Measurements from ENCODE around the gene EMC8. TPM values are rescaled to one million over a fixed set of nuclear protein-coding genes. Genes with fewer than 3 reads are reported as not detected.

Gene EMC8
- total RNA-seq, 4 donors from 2014 or later: 23.4 to 53.6 (median 41.7) TPM

GRCh38 chr16:85785927-85786326, 13.4 kb downstream of the EMC8 start:
- DNase-seq: no peak
- H3K9me3 ChIP-seq: no peaks in the 10 kb centered on the region
- no peak overlapping the region for H3K4me3 ChIP-seq (replicated peaks in 1 of 3)
- peaks cover 6 to 10% of the 10 kb centered on the region in 2 donors for H3K4me1 ChIP-seq
- intact Hi-C loops (cut with DNase I): no loop called here
- WGBS, 2 donors: 91 to 98% methylated on average over 2 of the region's 2 CpGs
- no peaks in the 10 kb centered on the region for H3K27me3 ChIP-seq
- TF ChIP-seq CTCF (IDR thresholded peaks at IDR 0.05) (no peak), POLR2A (IDR thresholded peaks at IDR 0.05) (no peak)
- H3K36me3 ChIP-seq: peaks cover 18 to 20% of the 10 kb centered on the region in 2 donors
- H3K27ac ChIP-seq: peak overlapping the region in 1 of 3 donors; percentile 43

GRCh38 chr16:85784813-85785212, 14.5 kb downstream of the EMC8 start:
- H3K27ac ChIP-seq: no peak overlapping the region
- no peak for DNase-seq
- H3K4me3 ChIP-seq (replicated peaks in 1 of 3): no peak overlapping the region
- 91 to 100% methylated on average over 2 of the region's 2 CpGs for WGBS, 2 donors
- intact Hi-C loops (cut with DNase I): no loop called here
- no peaks in the 10 kb centered on the region for H3K27me3 ChIP-seq
- H3K9me3 ChIP-seq: no peaks in the 10 kb centered on the region
- TF ChIP-seq CTCF (IDR thresholded peaks at IDR 0.05): no peak
- TF ChIP-seq POLR2A (IDR thresholded peaks at IDR 0.05): no peak
- H3K4me1 ChIP-seq: peaks cover 6 to 10% of the 10 kb centered on the region in 2 donors
- H3K36me3 ChIP-seq: peaks cover 25 to 30% of the 10 kb centered on the region in 2 donors

- intact Hi-C loops (cut with DNase I): no loop called here
- H3K4me3 ChIP-seq (replicated peaks in 1 of 3): no peak overlapping the region
- 94 to 97% methylated on average over 8 of the region's 8 CpGs for WGBS, 2 donors
- no peaks in the 10 kb centered on the region for H3K9me3 ChIP-seq
- H3K27me3 ChIP-seq: no peaks in the 10 kb centered on the region
- TF ChIP-seq POLR2A (IDR thresholded peaks at IDR 0.05) (no peak), CTCF (IDR thresholded peaks at IDR 0.05) (no peak)
- H3K27ac ChIP-seq: no peak overlapping the region
- peaks cover 6 to 10% of the 10 kb centered on the region in 2 donors for H3K4me1 ChIP-seq
- DNase-seq: no peak
- H3K36me3 ChIP-seq: peaks cover 33 to 35% of the 10 kb centered on the region in 2 donors
Measured at GRCh38 chr16:85783441-85783840, 15.9 kb downstream of the EMC8 start.

GRCh38 chr16:85782451-85782850, 16.9 kb downstream of the EMC8 start:
- Histone ChIP-seq H3K27me3 (no peaks in the 10 kb centered on the region), H3K9me3 (no peaks in the 10 kb centered on the region), H3K4me1 (peaks cover 6 to 10% of the 10 kb centered on the region in 2 donors), H3K4me3 (replicated peaks in 1 of 3) (no peak overlapping the region), H3K36me3 (peaks cover 31 to 32% of the 10 kb centered on the region in 2 donors), H3K27ac (peak overlapping the region in 2 of 3 donors; percentile 34 to 60)
- intact Hi-C loops (cut with DNase I): no loop called here
- WGBS, 2 donors: 67 to 76% methylated on average over 6 of the region's 6 CpGs
- TF ChIP-seq CTCF (IDR thresholded peaks at IDR 0.05) (no peak), POLR2A (IDR thresholded peaks at IDR 0.05) (no peak)
- no peak for DNase-seq

- DNase-seq: peak; percentile 92 to 95
- peaks cover 6 to 10% of the 10 kb centered on the region in 2 donors for H3K4me1 ChIP-seq
- peak overlapping the region in 2 of 3 donors; percentile 34 to 60 for H3K27ac ChIP-seq
Measured at GRCh38 chr16:85781695-85782370, 17.5 kb downstream of the EMC8 start.

More at GRCh38 chr16:85781695-85782370, 17.5 kb downstream of the EMC8 start:
- H3K4me3 ChIP-seq (replicated peaks in 1 of 3): no peak overlapping the region
- intact Hi-C loops (cut with DNase I): no loop called here
- no peaks in the 10 kb centered on the region for H3K27me3 ChIP-seq
- no peaks in the 10 kb centered on the region for H3K9me3 ChIP-seq
- WGBS, 2 donors: 39 to 50% methylated on average over 13 of the region's 16 CpGs
- H3K36me3 ChIP-seq: peaks cover 26 to 27% of the 10 kb centered on the region in 2 donors
- no peak for TF ChIP-seq POLR2A (IDR thresholded peaks at IDR 0.05)
- no peak for TF ChIP-seq CTCF (IDR thresholded peaks at IDR 0.05)
